DND-41 (cell line): ENCODE data around the gene SNPH.
A peak's percentile ranks its signal among the peaks of the same experiment; 100 is the strongest.

Experiments
- CTCF ChIP-seq: IDR thresholded peaks from 2 replicates; pipeline ENCODE4 v1.5.1; 2012; ENCODE audit warnings: borderline replicate concordance, low read length, moderate library complexity, mild to moderate bottlenecking; ENCODE audit not compliant: poor library complexity, severe bottlenecking; ENCODE audit errors: extremely low read depth
- EZH2 ChIP-seq: IDR thresholded peaks from 3 replicates; pipeline ENCODE4 v1.6.1; 2012; ENCODE audit warnings: borderline replicate concordance, low read depth, mild to moderate bottlenecking, moderate library complexity, low read length, inconsistent platforms; ENCODE audit not compliant: severe bottlenecking

DNA sequence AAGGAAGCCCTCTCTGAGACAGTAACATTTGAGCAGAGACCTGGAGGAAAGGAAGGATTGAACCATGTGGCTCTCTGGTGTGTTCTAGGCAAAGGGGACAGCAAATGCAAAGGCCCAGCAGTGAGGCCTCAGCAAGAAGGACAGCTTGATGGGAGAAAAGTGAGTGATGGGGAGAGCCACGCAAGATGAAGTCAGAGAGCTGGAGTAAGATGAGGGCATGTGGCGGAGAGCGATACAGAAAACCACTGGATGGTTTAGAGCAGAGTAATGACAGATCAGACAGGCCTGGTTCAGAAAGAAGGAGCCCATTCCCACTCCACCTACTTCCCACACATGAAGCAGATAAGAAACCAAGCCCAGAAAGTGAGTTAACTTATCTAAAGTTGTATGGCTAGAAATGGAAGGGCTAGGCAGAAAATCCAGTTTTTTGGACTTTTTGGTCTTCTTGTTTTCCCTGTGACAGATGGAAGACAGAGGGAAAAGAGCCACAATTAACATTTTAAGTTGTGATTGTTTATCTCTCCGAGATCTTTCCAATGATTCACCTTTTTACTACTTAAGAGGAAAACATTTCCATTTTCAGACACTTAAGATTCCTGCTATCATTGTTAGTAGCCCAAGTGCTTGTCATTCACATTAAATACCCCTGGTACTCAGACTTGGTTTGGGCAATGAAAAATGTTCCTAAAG lies 723 bp upstream of the SNPH start:
- TF ChIP-seq CTCF, result no peak
- TF ChIP-seq EZH2, result peak; percentile 16
